GM12878 (cell line): ENCODE measurements around the gene INSIG2. TPM values are rescaled to one million over a fixed set of nuclear protein-coding genes. Genes with fewer than 3 reads are reported as not detected.

ENCODE experiments used
- CBX3 ChIP-seq: fragments of 200-600 bp; sonication (generic); IDR thresholded peaks from 2 replicates; pipeline ENCODE4 v1.6.1; 2016; ENCODE audit warnings: low read depth, borderline replicate concordance
- CHD1 ChIP-seq: IDR thresholded peaks from 2 replicates; pipeline ENCODE4 v1.6.1; 2012; ENCODE audit warnings: low read depth, low read length, improper control_type of control experiment
- CHD2 ChIP-seq: IDR thresholded peaks from 2 replicates; pipeline ENCODE4 v1.6.1; 2011; ENCODE audit warnings: low read depth, low read length, improper control_type of control experiment, borderline replicate concordance
- CHD4 ChIP-seq: fragments of 200-600 bp; sonication (generic); IDR thresholded peaks from 2 replicates; pipeline ENCODE4 v1.6.1; 2016; ENCODE audit warnings: mild to moderate bottlenecking
- CREB1 ChIP-seq: IDR thresholded peaks from 2 replicates; pipeline ENCODE4 v1.6.1; 2012; ENCODE audit warnings: low read depth, mild to moderate bottlenecking, inconsistent platforms
- DPF2 ChIP-seq: fragments of 450-650 bp; IDR thresholded peaks from 2 replicates; pipeline ENCODE4 v1.6.1; 2017; ENCODE audit warnings: mild to moderate bottlenecking
- FOS ChIP-seq: IDR thresholded peaks from 3 replicates; pipeline ENCODE4 v1.6.1; 2011; ENCODE audit warnings: borderline replicate concordance; ENCODE audit not compliant: insufficient read length; ENCODE audit errors: extremely low read depth
- HCFC1 ChIP-seq: fragments of 150-350 bp; IDR thresholded peaks from 2 replicates; pipeline ENCODE4 v1.6.1; 2014; ENCODE audit warnings: low read length
- IRF4 ChIP-seq: IDR thresholded peaks from 2 replicates; pipeline ENCODE4 v1.6.1; 2011; ENCODE audit warnings: low read depth, low read length
- KAT2A ChIP-seq: conservative IDR thresholded peaks from 2 replicates; pipeline ENCODE4 v1.6.1; 2011; ENCODE audit warnings: low read depth, low read length; ENCODE audit not compliant: control insufficient read depth
- KLF5 ChIP-seq: fragments of 450-650 bp; IDR thresholded peaks from 2 replicates; pipeline ENCODE4 v1.6.1; 2014; ENCODE audit warnings: mild to moderate bottlenecking; ENCODE audit not compliant: partially characterized antibody
- MEF2B ChIP-seq: fragments of 450-650 bp; IDR thresholded peaks from 2 replicates; pipeline ENCODE4 v1.6.1; 2018; ENCODE audit warnings: mild to moderate bottlenecking, moderate library complexity; ENCODE audit not compliant: partially characterized antibody, poor library complexity, severe bottlenecking
- PAX5 ChIP-seq: IDR thresholded peaks from 2 replicates; pipeline ENCODE4 v1.6.1; 2011; ENCODE audit warnings: low read depth, low read length, borderline replicate concordance
- POLR2A ChIP-seq: IDR thresholded peaks from 2 replicates; pipeline ENCODE4 v1.6.1; 2011; ENCODE audit warnings: low read depth, mild to moderate bottlenecking, low read length
- RAD21 ChIP-seq: IDR thresholded peaks from 2 replicates; pipeline ENCODE4 v1.6.1; 2011; ENCODE audit warnings: mild to moderate bottlenecking, low read depth, low read length, moderate library complexity; ENCODE audit not compliant: insufficient read depth
- RBBP5 ChIP-seq: fragments of 200-600 bp; sonication (generic); conservative IDR thresholded peaks from 2 replicates; pipeline ENCODE4 v1.6.1; 2016
- RELA ChIP-seq: fragments of 450-650 bp; IDR thresholded peaks from 2 replicates; pipeline ENCODE4 v1.8.0; 2014; ENCODE audit warnings: borderline replicate concordance; ENCODE audit not compliant: partially characterized antibody
- RFX5 ChIP-seq: IDR thresholded peaks from 2 replicates; pipeline ENCODE4 v1.6.1; 2011; ENCODE audit warnings: low read depth, low read length, improper control_type of control experiment
- SIN3A ChIP-seq: IDR thresholded peaks from 2 replicates; pipeline ENCODE4 v1.6.1; 2012; ENCODE audit warnings: low read depth, low read length, improper control_type of control experiment
- SMC3 ChIP-seq: IDR thresholded peaks from 2 replicates; pipeline ENCODE4 v1.6.1; 2011; ENCODE audit warnings: low read length, improper control_type of control experiment, borderline replicate concordance
- SPI1 ChIP-seq: IDR thresholded peaks from 2 replicates; pipeline ENCODE4 v1.6.1; 2011; ENCODE audit warnings: low read depth, mild to moderate bottlenecking, low read length, moderate library complexity, borderline replicate concordance; ENCODE audit not compliant: insufficient read depth
- SRF ChIP-seq, 2 experiments: IDR thresholded peaks; 2 replicates each; pipeline ENCODE4 v1.6.1; 2011; ENCODE audit warnings: low read depth in 2 of 2, low read length in 2 of 2, mild to moderate bottlenecking in 1 of 2, moderate library complexity in 1 of 2
- TCF12 ChIP-seq: IDR thresholded peaks from 2 replicates; pipeline ENCODE4 v1.6.1; 2011; ENCODE audit warnings: low read depth, mild to moderate bottlenecking, low read length
- ZNF24 ChIP-seq: fragments of 450-650 bp; IDR thresholded peaks from 2 replicates; pipeline ENCODE4 v1.6.1; 2017; ENCODE audit warnings: antibody characterized with exemption, mild to moderate bottlenecking
- ZNF274 ChIP-seq: IDR thresholded peaks from one replicate; pipeline ENCODE4 v1.8.0; 2011; ENCODE audit not compliant: insufficient read length, insufficient read depth
- ZSCAN29 ChIP-seq: fragments of 450-650 bp; IDR thresholded peaks from 2 replicates; pipeline ENCODE4 v1.6.1; 2017; ENCODE audit warnings: mild to moderate bottlenecking, moderate library complexity
- polyA plus RNA-seq, 11 experiments: library from polyadenylated mRNA; depleted of rRNA in 4 of 11; unstranded in 6 of 11; stranded (reverse) in 5 of 11; fragments of >200 nt; fragmentation: Nextera tagmentation in 4 of 11; fragmentation: Illumina TruSeq in 1 of 11; extraction: Ambion mirVana in 4 of 11; extraction: Trizol in 1 of 11; gene quantifications; 1 replicate in 1 of 11; 2 replicates in 10 of 11; pipeline versions ENCODE4 v1.2.1 to v1.2.3, GENCODE V29; 2011 to 2016; ENCODE audit warnings: inconsistent platforms in 2 of 11, missing spikeins in 2 of 11, low read depth in 1 of 11
- total RNA-seq, 4 experiments: library from RNA; depleted of rRNA in 3 of 4; stranded (reverse); fragments of >200 nt in 3 of 4; fragmentation: Illumina TruSeq in 1 of 4; extraction: Trizol in 1 of 4; gene quantifications; 2 replicates each; pipeline versions ENCODE4 v1.2.1 to v1.2.3, GENCODE V29; 2013 to 2021
- TF ChIP-seq, protein P1 (sequence below): IDR thresholded peaks from 2 replicates; pipeline ENCODE4 v1.6.1; 2012; ENCODE audit warnings: low read depth, low read length, improper control_type of control experiment
- TF ChIP-seq, protein P2 (sequence below): IDR thresholded peaks from 2 replicates; pipeline ENCODE4 v1.6.1; 2012; ENCODE audit warnings: low read length, inconsistent platforms
- TF ChIP-seq, protein P3 (sequence below): IDR thresholded peaks from 2 replicates; pipeline ENCODE4 v1.6.1; 2011; ENCODE audit warnings: borderline replicate concordance, low read depth, mild to moderate bottlenecking, moderate library complexity, mixed read lengths, low read length; ENCODE audit not compliant: insufficient read depth; ENCODE audit errors: extremely low read length
- TF ChIP-seq, protein P4 (sequence below): fragments of 450-650 bp; IDR thresholded peaks from 2 replicates; pipeline ENCODE4 v1.6.1; 2016; ENCODE audit warnings: mild to moderate bottlenecking
- TF ChIP-seq, protein P5 (sequence below): IDR thresholded peaks from 2 replicates; pipeline ENCODE4 v1.6.1; 2011; ENCODE audit warnings: low read depth, mild to moderate bottlenecking, low read length, moderate library complexity, borderline replicate concordance; ENCODE audit errors: extremely low read depth

INSIG2 gene
- total and polyA plus RNA-seq, 10 of the 15 experiments (the other 5 are each of a cell fraction or from before 2014, with no cell fraction given) = 4.9 to 92.7 (median 12.0) TPM

DNA sequence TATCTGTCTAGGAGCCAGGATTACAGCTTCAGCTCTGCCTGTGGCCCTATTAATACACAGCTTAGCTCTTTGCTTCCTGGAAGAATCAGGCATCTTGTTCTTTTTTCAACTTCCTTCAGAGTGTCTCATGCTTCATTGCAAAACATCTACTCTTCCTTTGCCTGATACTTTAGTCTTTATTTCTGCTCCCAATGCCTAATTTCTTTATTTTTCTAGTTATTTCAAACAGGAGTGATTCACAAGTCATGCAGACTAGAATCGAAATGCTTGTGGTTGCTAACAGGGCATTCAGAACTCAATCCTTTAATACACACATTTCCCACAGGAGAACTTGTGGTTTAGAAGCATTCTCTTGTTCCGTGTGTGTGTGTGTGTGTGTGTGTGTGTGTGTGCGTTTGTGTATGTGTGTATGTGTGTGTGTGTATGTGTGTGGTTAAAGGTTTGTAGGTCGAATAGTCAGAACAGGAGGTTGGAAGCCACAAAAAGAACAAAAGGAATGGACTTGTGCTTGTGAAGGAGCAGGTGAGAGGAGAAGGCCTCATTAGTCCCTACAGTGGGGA, 28.3 kb upstream of the INSIG2 start (continued):
- TF ChIP-seq FOS (no peak), CREB1 (no peak), RAD21 (no peak), KAT2A (no peak), IRF4 (peak; percentile 92), CBX3 (no peak), CHD4 (no peak), HCFC1 (no peak), RELA (no peak), DPF2 (peak; percentile 96), SPI1 (no peak), RFX5 (no peak), TCF12 (0 out of 2 replicates have a peak, but pooled peaks have one; percentile 27), ZNF274 (no peak), RBBP5 (no peak), SIN3A (no peak), PAX5 (peak; percentile 66; the same call in 1 of the 2 replicates), KLF5 (no peak), SMC3 (no peak), ZSCAN29 (no peak), POLR2A (no peak), ZNF24 (peak; percentile 82), MEF2B (peak; percentile 84), CHD1 (no peak), CHD2 (peak; percentile 65; the same call in 1 of the 2 replicates), SRF (IDR thresholded peaks at IDR 0.05; ENCODE audit: low read depth in 2 of 2, low read length in 2 of 2) (no peak)
- TF ChIP-seq, protein P1, sequence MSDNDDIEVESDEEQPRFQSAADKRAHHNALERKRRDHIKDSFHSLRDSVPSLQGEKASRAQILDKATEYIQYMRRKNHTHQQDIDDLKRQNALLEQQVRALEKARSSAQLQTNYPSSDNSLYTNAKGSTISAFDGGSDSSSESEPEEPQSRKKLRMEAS = no peak
- TF ChIP-seq, protein P2, sequence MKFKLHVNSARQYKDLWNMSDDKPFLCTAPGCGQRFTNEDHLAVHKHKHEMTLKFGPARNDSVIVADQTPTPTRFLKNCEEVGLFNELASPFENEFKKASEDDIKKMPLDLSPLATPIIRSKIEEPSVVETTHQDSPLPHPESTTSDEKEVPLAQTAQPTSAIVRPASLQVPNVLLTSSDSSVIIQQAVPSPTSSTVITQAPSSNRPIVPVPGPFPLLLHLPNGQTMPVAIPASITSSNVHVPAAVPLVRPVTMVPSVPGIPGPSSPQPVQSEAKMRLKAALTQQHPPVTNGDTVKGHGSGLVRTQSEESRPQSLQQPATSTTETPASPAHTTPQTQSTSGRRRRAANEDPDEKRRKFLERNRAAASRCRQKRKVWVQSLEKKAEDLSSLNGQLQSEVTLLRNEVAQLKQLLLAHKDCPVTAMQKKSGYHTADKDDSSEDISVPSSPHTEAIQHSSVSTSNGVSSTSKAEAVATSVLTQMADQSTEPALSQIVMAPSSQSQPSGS = peak; percentile 72; the same call in 1 of the 2 replicates
- TF ChIP-seq, protein P3, sequence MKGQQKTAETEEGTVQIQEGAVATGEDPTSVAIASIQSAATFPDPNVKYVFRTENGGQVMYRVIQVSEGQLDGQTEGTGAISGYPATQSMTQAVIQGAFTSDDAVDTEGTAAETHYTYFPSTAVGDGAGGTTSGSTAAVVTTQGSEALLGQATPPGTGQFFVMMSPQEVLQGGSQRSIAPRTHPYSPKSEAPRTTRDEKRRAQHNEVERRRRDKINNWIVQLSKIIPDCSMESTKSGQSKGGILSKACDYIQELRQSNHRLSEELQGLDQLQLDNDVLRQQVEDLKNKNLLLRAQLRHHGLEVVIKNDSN = no peak
- TF ChIP-seq, protein P4, sequence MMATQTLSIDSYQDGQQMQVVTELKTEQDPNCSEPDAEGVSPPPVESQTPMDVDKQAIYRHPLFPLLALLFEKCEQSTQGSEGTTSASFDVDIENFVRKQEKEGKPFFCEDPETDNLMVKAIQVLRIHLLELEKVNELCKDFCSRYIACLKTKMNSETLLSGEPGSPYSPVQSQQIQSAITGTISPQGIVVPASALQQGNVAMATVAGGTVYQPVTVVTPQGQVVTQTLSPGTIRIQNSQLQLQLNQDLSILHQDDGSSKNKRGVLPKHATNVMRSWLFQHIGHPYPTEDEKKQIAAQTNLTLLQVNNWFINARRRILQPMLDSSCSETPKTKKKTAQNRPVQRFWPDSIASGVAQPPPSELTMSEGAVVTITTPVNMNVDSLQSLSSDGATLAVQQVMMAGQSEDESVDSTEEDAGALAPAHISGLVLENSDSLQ = no peak
- TF ChIP-seq, protein P5, sequence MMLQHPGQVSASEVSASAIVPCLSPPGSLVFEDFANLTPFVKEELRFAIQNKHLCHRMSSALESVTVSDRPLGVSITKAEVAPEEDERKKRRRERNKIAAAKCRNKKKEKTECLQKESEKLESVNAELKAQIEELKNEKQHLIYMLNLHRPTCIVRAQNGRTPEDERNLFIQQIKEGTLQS = no peak
